ENCODE data around the gene BTBD9.
A peak's percentile ranks its signal among the peaks of the same experiment; 100 is the strongest.

BTBD9 gene

DNA sequence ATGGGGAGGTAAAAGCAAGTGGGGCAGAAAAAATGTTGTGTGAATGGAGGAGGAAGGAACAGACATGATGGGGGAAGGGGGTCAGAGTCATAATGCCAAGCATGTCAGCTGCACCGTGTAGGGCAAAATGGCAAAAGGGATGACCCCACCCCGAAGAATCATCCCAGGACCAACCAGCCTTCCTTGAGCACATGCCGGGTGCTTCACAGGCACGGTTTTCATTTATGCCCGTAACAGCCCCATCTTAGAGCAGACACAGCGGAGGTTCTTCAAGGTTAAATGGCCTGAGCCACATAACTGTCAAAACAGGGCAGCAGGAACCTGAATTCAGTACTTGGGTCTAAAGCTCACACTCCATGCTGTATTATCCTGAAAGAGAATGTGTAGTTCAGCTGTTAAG lies 498.0 kb downstream of the BTBD9 start:
- Histone ChIP-seq H3K56ac (ENCODE audit: low read length) (no peak overlapping the region), H3K4ac (ENCODE audit: low read depth, low read length) (no peak overlapping the region), H3K23ac (ENCODE audit: low read length) (no peak overlapping the region), H3K27ac (ENCODE audit: low read depth, low read length) (no peak overlapping the region), H3K9ac (ENCODE audit: low read length) (no peak overlapping the region), H3K4me2 (ENCODE audit: low read length) (no peak overlapping the region), H3K18ac (ENCODE audit: low read length) (no peak overlapping the region), H4K8ac (ENCODE audit: low read depth, low read length) (no peak overlapping the region), H2AK5ac (ENCODE audit: low read length) (no peak overlapping the region), H2BK5ac (ENCODE audit: low read length) (no peak overlapping the region), H3K4me3 (ENCODE audit: low read length) (no peak overlapping the region), H2BK15ac (replicated peaks; ENCODE audit: low read depth) (no peak overlapping the region), H2BK120ac (ENCODE audit: low read depth, low read length) (no peak overlapping the region), H4K5ac (ENCODE audit: low read length) (no peak overlapping the region), H3K36me3 (ENCODE audit: control insufficient read depth, insufficient read depth, low read length) (no peaks in the 10 kb centered on the region), H3K4me1 (ENCODE audit: control insufficient read depth, low read depth, low read length) (peaks cover 2% of the 10 kb centered on the region), H3K79me2 (ENCODE audit: control insufficient read depth, insufficient read depth, low read length) (no peaks in the 10 kb centered on the region), H3K27me3 (ENCODE audit: insufficient read depth, low read length, poor library complexity) (no peaks in the 10 kb centered on the region), H3K79me1 (ENCODE audit: low read length) (peaks cover 7% of the 10 kb centered on the region)
- WGBS (ENCODE audit: extremely low coverage, insufficient coverage, low lambda C conversion rate): no CpG with 5 or more reads among the region's 6 CpGs
- DNase-seq: no peak

GRCh38 chr6:38141085-38141484 lies 498.6 kb downstream of the BTBD9 start:
- Histone ChIP-seq H3K4me1 (ENCODE audit: control insufficient read depth, low read depth, low read length) (peaks cover 2% of the 10 kb centered on the region), H2BK15ac (replicated peaks; ENCODE audit: low read depth) (no peak overlapping the region), H3K23ac (ENCODE audit: low read length) (no peak overlapping the region), H3K4ac (ENCODE audit: low read depth, low read length) (no peak overlapping the region), H3K36me3 (ENCODE audit: control insufficient read depth, insufficient read depth, low read length) (no peaks in the 10 kb centered on the region), H3K56ac (ENCODE audit: low read length) (no peak overlapping the region), H3K79me2 (ENCODE audit: control insufficient read depth, insufficient read depth, low read length) (no peaks in the 10 kb centered on the region), H2AK5ac (ENCODE audit: low read length) (no peak overlapping the region), H3K4me2 (ENCODE audit: low read length) (no peak overlapping the region), H4K8ac (ENCODE audit: low read depth, low read length) (no peak overlapping the region), H4K5ac (ENCODE audit: low read length) (no peak overlapping the region), H3K18ac (ENCODE audit: low read length) (no peak overlapping the region), H3K79me1 (ENCODE audit: low read length) (peaks cover 6% of the 10 kb centered on the region), H3K4me3 (ENCODE audit: low read length) (no peak overlapping the region), H2BK120ac (ENCODE audit: low read depth, low read length) (no peak overlapping the region), H3K9ac (ENCODE audit: low read length) (no peak overlapping the region), H3K27me3 (ENCODE audit: insufficient read depth, low read length, poor library complexity) (no peaks in the 10 kb centered on the region), H3K27ac (ENCODE audit: low read depth, low read length) (no peak overlapping the region), H2BK5ac (ENCODE audit: low read length) (no peak overlapping the region)
- no peak for DNase-seq
- no CpG with 5 or more reads among the region's 4 CpGs for WGBS (ENCODE audit: extremely low coverage, insufficient coverage, low lambda C conversion rate)

GRCh38 chr6:38138374-38138773 lies 501.4 kb downstream of the BTBD9 start:
- H3K4me1 ChIP-seq (ENCODE audit: control insufficient read depth, low read depth, low read length): peaks cover 2% of the 10 kb centered on the region
- H3K27me3 ChIP-seq (ENCODE audit: insufficient read depth, low read length, poor library complexity): no peaks in the 10 kb centered on the region
- DNase-seq: peak; percentile 51
- H4K5ac ChIP-seq (ENCODE audit: low read length): no peak overlapping the region
- H4K8ac ChIP-seq (ENCODE audit: low read depth, low read length): no peak overlapping the region
- no peak overlapping the region for H3K9ac ChIP-seq (ENCODE audit: low read length)
- no peak overlapping the region for H2BK120ac ChIP-seq (ENCODE audit: low read depth, low read length)
- no peak overlapping the region for H3K4me2 ChIP-seq (ENCODE audit: low read length)
- no peaks in the 10 kb centered on the region for H3K36me3 ChIP-seq (ENCODE audit: control insufficient read depth, insufficient read depth, low read length)
- H3K79me1 ChIP-seq (ENCODE audit: low read length): peaks cover 3% of the 10 kb centered on the region
- H3K23ac ChIP-seq (ENCODE audit: low read length): no peak overlapping the region
- no peak overlapping the region for H3K27ac ChIP-seq (ENCODE audit: low read depth, low read length)
- H2BK15ac ChIP-seq (replicated peaks; ENCODE audit: low read depth): no peak overlapping the region
- H3K4me3 ChIP-seq (ENCODE audit: low read length): no peak overlapping the region
- WGBS (ENCODE audit: extremely low coverage, insufficient coverage, low lambda C conversion rate): no CpG with 5 or more reads among the region's 5 CpGs
- H3K79me2 ChIP-seq (ENCODE audit: control insufficient read depth, insufficient read depth, low read length): no peaks in the 10 kb centered on the region
- H3K18ac ChIP-seq (ENCODE audit: low read length): no peak overlapping the region
- no peak overlapping the region for H3K56ac ChIP-seq (ENCODE audit: low read length)
- H3K4ac ChIP-seq (ENCODE audit: low read depth, low read length): no peak overlapping the region
- H2BK5ac ChIP-seq (ENCODE audit: low read length): no peak overlapping the region
- no peak overlapping the region for H2AK5ac ChIP-seq (ENCODE audit: low read length)

DNA sequence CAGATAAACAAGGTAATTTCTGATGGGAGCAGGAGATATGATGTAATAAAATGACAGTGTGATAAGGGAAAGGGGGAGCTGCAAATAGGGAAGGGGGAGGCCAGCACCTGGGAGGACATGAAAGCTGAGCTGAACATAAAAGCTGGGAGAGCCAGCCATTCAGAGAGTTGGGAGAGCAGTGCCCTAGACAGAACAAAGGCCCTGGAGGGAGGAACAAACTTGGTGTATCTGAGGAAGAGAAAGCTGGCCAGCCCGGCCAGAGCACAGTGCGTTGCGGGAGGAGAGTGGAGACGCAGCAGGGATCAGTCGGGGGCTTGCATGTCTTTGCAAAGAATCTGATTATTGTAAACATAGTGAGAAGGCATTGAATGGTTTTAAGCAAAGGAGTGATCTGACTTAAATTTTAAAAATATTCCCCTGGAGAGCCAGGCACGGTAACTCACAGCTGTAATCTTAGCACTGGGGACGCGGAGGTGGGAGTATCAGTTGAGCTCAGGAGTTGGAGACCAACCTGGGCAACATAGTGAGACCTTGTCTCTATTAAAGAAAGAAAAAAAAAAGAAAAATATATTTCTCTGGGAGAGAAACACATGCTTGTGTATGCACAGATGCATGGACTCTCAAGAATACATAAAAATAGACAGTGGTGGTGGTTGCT lies 502.0 kb downstream of the BTBD9 start:
- no peak overlapping the region for H3K27ac ChIP-seq (ENCODE audit: low read depth, low read length)
- no peaks in the 10 kb centered on the region for H3K36me3 ChIP-seq (ENCODE audit: control insufficient read depth, insufficient read depth, low read length)
- peak overlapping the region; percentile 52 for H3K56ac ChIP-seq (ENCODE audit: low read length)
- H3K4me1 ChIP-seq (ENCODE audit: control insufficient read depth, low read depth, low read length): peaks cover 2% of the 10 kb centered on the region
- H2AK5ac ChIP-seq (ENCODE audit: low read length): no peak overlapping the region
- WGBS (ENCODE audit: extremely low coverage, insufficient coverage, low lambda C conversion rate): no CpG with 5 or more reads among the region's 8 CpGs
- H3K27me3 ChIP-seq (ENCODE audit: insufficient read depth, low read length, poor library complexity): no peaks in the 10 kb centered on the region
- no peak overlapping the region for H3K4me3 ChIP-seq (ENCODE audit: low read length)
- H3K23ac ChIP-seq (ENCODE audit: low read length): no peak overlapping the region
- DNase-seq: peak; percentile 67
- no peaks in the 10 kb centered on the region for H3K79me2 ChIP-seq (ENCODE audit: control insufficient read depth, insufficient read depth, low read length)
- H2BK15ac ChIP-seq (replicated peaks; ENCODE audit: low read depth): no peak overlapping the region
- peak overlapping the region; percentile 41 for H3K18ac ChIP-seq (ENCODE audit: low read length)
- H4K8ac ChIP-seq (ENCODE audit: low read depth, low read length): no peak overlapping the region
- no peak overlapping the region for H3K4ac ChIP-seq (ENCODE audit: low read depth, low read length)
- no peak overlapping the region for H3K4me2 ChIP-seq (ENCODE audit: low read length)
- no peak overlapping the region for H2BK5ac ChIP-seq (ENCODE audit: low read length)
- H2BK120ac ChIP-seq (ENCODE audit: low read depth, low read length): no peak overlapping the region
- H3K79me1 ChIP-seq (ENCODE audit: low read length): peaks cover 3% of the 10 kb centered on the region
- H3K9ac ChIP-seq (ENCODE audit: low read length): no peak overlapping the region
- no peak overlapping the region for H4K5ac ChIP-seq (ENCODE audit: low read length)

DNA sequence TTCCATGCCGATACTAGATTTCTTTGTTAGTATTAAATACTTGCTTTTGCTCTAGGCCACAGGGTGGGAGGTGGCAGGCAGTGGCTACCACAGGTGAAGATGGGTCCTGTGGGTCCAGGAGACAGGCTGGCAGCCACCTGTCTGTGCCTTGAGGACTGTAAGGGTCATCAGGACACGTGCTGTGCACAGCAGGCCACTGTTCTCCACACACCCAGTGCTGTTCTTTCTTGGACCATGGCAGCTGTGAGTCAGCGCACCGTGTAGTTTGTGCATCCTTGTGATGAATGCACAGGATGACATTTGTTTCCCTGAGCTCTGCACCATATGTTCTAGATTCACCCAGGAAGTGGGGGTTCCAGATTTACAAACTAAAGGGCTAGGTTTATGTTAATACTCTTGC lies 503.2 kb downstream of the BTBD9 start:
- Histone ChIP-seq H3K27me3 (ENCODE audit: insufficient read depth, low read length, poor library complexity) (no peaks in the 10 kb centered on the region), H2BK5ac (ENCODE audit: low read length) (no peak overlapping the region), H3K23ac (ENCODE audit: low read length) (peak overlapping the region; percentile 29), H3K4me2 (ENCODE audit: low read length) (no peak overlapping the region), H2BK120ac (ENCODE audit: low read depth, low read length) (no peak overlapping the region), H3K18ac (ENCODE audit: low read length) (no peak overlapping the region), H3K4me1 (ENCODE audit: control insufficient read depth, low read depth, low read length) (peaks cover 2% of the 10 kb centered on the region), H4K8ac (ENCODE audit: low read depth, low read length) (no peak overlapping the region), H2BK15ac (replicated peaks; ENCODE audit: low read depth) (no peak overlapping the region), H3K79me2 (ENCODE audit: control insufficient read depth, insufficient read depth, low read length) (no peaks in the 10 kb centered on the region), H3K79me1 (ENCODE audit: low read length) (peaks cover 3% of the 10 kb centered on the region), H3K4me3 (ENCODE audit: low read length) (no peak overlapping the region), H3K9ac (ENCODE audit: low read length) (no peak overlapping the region), H3K56ac (ENCODE audit: low read length) (no peak overlapping the region), H3K27ac (ENCODE audit: low read depth, low read length) (no peak overlapping the region), H4K5ac (ENCODE audit: low read length) (no peak overlapping the region), H2AK5ac (ENCODE audit: low read length) (no peak overlapping the region), H3K4ac (ENCODE audit: low read depth, low read length) (no peak overlapping the region), H3K36me3 (ENCODE audit: control insufficient read depth, insufficient read depth, low read length) (no peaks in the 10 kb centered on the region)
- no peak for DNase-seq
- WGBS (ENCODE audit: extremely low coverage, insufficient coverage, low lambda C conversion rate): no CpG with 5 or more reads among the region's 4 CpGs

- Histone ChIP-seq H2BK120ac (ENCODE audit: low read depth, low read length) (no peak overlapping the region), H3K36me3 (ENCODE audit: control insufficient read depth, insufficient read depth, low read length) (no peaks in the 10 kb centered on the region), H3K4me3 (ENCODE audit: low read length) (no peak overlapping the region), H2AK5ac (ENCODE audit: low read length) (no peak overlapping the region), H3K9ac (ENCODE audit: low read length) (no peak overlapping the region), H3K27ac (ENCODE audit: low read depth, low read length) (no peak overlapping the region), H3K18ac (ENCODE audit: low read length) (no peak overlapping the region), H4K5ac (ENCODE audit: low read length) (no peak overlapping the region), H3K27me3 (ENCODE audit: insufficient read depth, low read length, poor library complexity) (no peaks in the 10 kb centered on the region), H3K4me1 (ENCODE audit: control insufficient read depth, low read depth, low read length) (peaks cover 2% of the 10 kb centered on the region), H2BK5ac (ENCODE audit: low read length) (no peak overlapping the region), H3K79me1 (ENCODE audit: low read length) (peaks cover 3% of the 10 kb centered on the region), H3K56ac (ENCODE audit: low read length) (no peak overlapping the region), H3K23ac (ENCODE audit: low read length) (no peak overlapping the region), H3K4me2 (ENCODE audit: low read length) (no peak overlapping the region), H3K79me2 (ENCODE audit: control insufficient read depth, insufficient read depth, low read length) (no peaks in the 10 kb centered on the region), H3K4ac (ENCODE audit: low read depth, low read length) (no peak overlapping the region), H2BK15ac (replicated peaks; ENCODE audit: low read depth) (no peak overlapping the region), H4K8ac (ENCODE audit: low read depth, low read length) (no peak overlapping the region)
- DNase-seq: no peak
- WGBS (ENCODE audit: extremely low coverage, insufficient coverage, low lambda C conversion rate): no CpG with 5 or more reads among the region's 4 CpGs
Observed at GRCh38 chr6:38134704-38135088, 505.0 kb downstream of the BTBD9 start.
